Psoas muscle (tissue), 7 donors: Measurements from ENCODE around the gene RING1. TPM values are rescaled to one million over a fixed set of nuclear protein-coding genes. Genes with fewer than 3 reads are reported as not detected.

Experiments
- polyA plus RNA-seq, 3 donors: library from polyadenylated mRNA; stranded (reverse); fragments of 200-250 nt; gene quantifications; one replicate each; pipeline ENCODE4 v1.2.3, GENCODE V29; 2013
- total RNA-seq, 4 donors: library from RNA; stranded (reverse); fragmentation: NEBNext Ultra II Directional in 2 of 4; extraction: Animal tissue kit (Norgen Biotek cat#: 25700) in 2 of 4; gene quantifications; one replicate each; pipeline versions ENCODE4 v1.2.1 to v1.2.4, GENCODE V29; 2021 to 2023
- donor health status: healthy with polysubstance abuse.
- donor health status: DM: no; HTN: no; CAD: no; lungs with moderate emphysema.
- donor health status: Bipolar disorder and iron deficiency.
- donor health status: healthy.
- donor health status: DM: no; HTN: no; CAD: no.
- donor health status: DM: no; HTN: no; CAD: no.
- donor health status: DM: yes; HTN: yes; CAD: no.

RING1 gene
- total and polyA plus RNA-seq, 7 donors, result 27.9 to 39.4 (median 30.2) TPM

Other genes starting within 250 kb of the RING1 start
- 100 to 1,000 TPM in 3 of 4 donors, 10 to 100 TPM in 1; 70.0 to 135 (median 115) TPM for gene BRD2, start 239.9 kb upstream of the RING1 start, total RNA-seq
- gene BRD2, start 239.9 kb upstream of the RING1 start, polyA plus RNA-seq, result 10 to 100 TPM; 62.2 to 93.0 (median 64.4) TPM
- gene HLA-DOA, start 198.9 kb upstream of the RING1 start, total RNA-seq, result 1 to 10 TPM in 2 of 4 donors, under 1 TPM in 2; 0.48 to 1.5 (median 0.85) TPM
- under 1 TPM; 0.36 to 0.77 (median 0.58) TPM for gene HLA-DOA, start 198.9 kb upstream of the RING1 start, polyA plus RNA-seq
- 10 to 100 TPM; 13.8 to 52.6 (median 20.2) TPM for gene HLA-DPA1, start 134.9 kb upstream of the RING1 start, total RNA-seq
- gene HLA-DPA1, start 134.9 kb upstream of the RING1 start, polyA plus RNA-seq, result 10 to 100 TPM; 10.7 to 12.3 (median 10.9) TPM
- gene HLA-DPB1, start 132.5 kb upstream of the RING1 start, total RNA-seq, result 10 to 100 TPM; 11.9 to 33.2 (median 18.3) TPM
- gene HLA-DPB1, start 132.5 kb upstream of the RING1 start, polyA plus RNA-seq, result 10 to 100 TPM; 11.0 to 17.9 (median 11.1) TPM
- 1 to 10 TPM in 1 of 4 donors, under 1 TPM in 3; 0.27 to 1.3 (median 0.51) TPM for gene COL11A2, start 16.0 kb upstream of the RING1 start, total RNA-seq
- under 1 TPM; 0.35 to 0.69 (median 0.61) TPM for gene COL11A2, start 16.0 kb upstream of the RING1 start, polyA plus RNA-seq
- 10 to 100 TPM; 31.3 to 43.7 (median 36.0) TPM for gene RXRB, start 7.8 kb upstream of the RING1 start, total RNA-seq
- gene RXRB, start 7.8 kb upstream of the RING1 start, polyA plus RNA-seq, result 10 to 100 TPM; 19.2 to 45.9 (median 29.3) TPM
- 10 to 100 TPM; 17.6 to 41.4 (median 28.4) TPM for gene SLC39A7, start 7.6 kb upstream of the RING1 start, total RNA-seq
- 100 to 1,000 TPM in 1 of 3 donors, 10 to 100 TPM in 2; 44.8 to 126 (median 53.5) TPM for gene SLC39A7, start 7.6 kb upstream of the RING1 start, polyA plus RNA-seq
- gene HSD17B8, start 3.8 kb upstream of the RING1 start, total RNA-seq, result 10 to 100 TPM in 3 of 4 donors, 1 to 10 TPM in 1; 5.3 to 18.9 (median 11.9) TPM
- gene HSD17B8, start 3.8 kb upstream of the RING1 start, polyA plus RNA-seq, result 10 to 100 TPM in 2 of 3 donors, 1 to 10 TPM in 1; 9.6 to 12.3 (median 10.2) TPM
- gene VPS52, start 63.4 kb downstream of the RING1 start, total RNA-seq, result 10 to 100 TPM; 35.7 to 52.5 (median 46.8) TPM
- 10 to 100 TPM; 29.3 to 31.6 (median 30.2) TPM for gene VPS52, start 63.4 kb downstream of the RING1 start, polyA plus RNA-seq
- gene RPS18, start 63.6 kb downstream of the RING1 start, total RNA-seq, result 1,000 to 10,000 TPM; 1,108 to 1,410 (median 1,267) TPM
- 1,000 to 10,000 TPM; 1,958 to 4,446 (median 3,068) TPM for gene RPS18, start 63.6 kb downstream of the RING1 start, polyA plus RNA-seq
- 1 to 10 TPM; 1.3 to 3.6 (median 1.7) TPM for gene B3GALT4, start 68.6 kb downstream of the RING1 start, total RNA-seq
- 1 to 10 TPM; 1.7 to 3.0 (median 1.8) TPM for gene B3GALT4, start 68.6 kb downstream of the RING1 start, polyA plus RNA-seq
- gene WDR46, start 80.7 kb downstream of the RING1 start, total RNA-seq, result 10 to 100 TPM; 22.4 to 46.0 (median 34.7) TPM
- 10 to 100 TPM; 33.3 to 65.0 (median 44.4) TPM for gene WDR46, start 80.7 kb downstream of the RING1 start, polyA plus RNA-seq
- gene PFDN6, start 81.1 kb downstream of the RING1 start, total RNA-seq, result 10 to 100 TPM; 57.2 to 87.6 (median 75.7) TPM
- 100 to 1,000 TPM; 223 to 296 (median 248) TPM for gene PFDN6, start 81.1 kb downstream of the RING1 start, polyA plus RNA-seq
- 10 to 100 TPM; 44.5 to 58.3 (median 54.9) TPM for gene RGL2, start 90.4 kb downstream of the RING1 start, total RNA-seq
- gene RGL2, start 90.4 kb downstream of the RING1 start, polyA plus RNA-seq, result 10 to 100 TPM; 30.5 to 66.1 (median 51.9) TPM
- gene TAPBP, start 105.6 kb downstream of the RING1 start, total RNA-seq, result 10 to 100 TPM; 24.4 to 37.4 (median 27.1) TPM
- 10 to 100 TPM in 2 of 3 donors, 1 to 10 TPM in 1; 7.9 to 16.1 (median 10.1) TPM for gene TAPBP, start 105.6 kb downstream of the RING1 start, polyA plus RNA-seq
- gene ZBTB22, start 109.2 kb downstream of the RING1 start, total RNA-seq, result 10 to 100 TPM in 2 of 4 donors, 1 to 10 TPM in 2; 7.4 to 19.7 (median 10.1) TPM
- 1 to 10 TPM; 4.7 to 8.4 (median 5.7) TPM for gene ZBTB22, start 109.2 kb downstream of the RING1 start, polyA plus RNA-seq
- gene DAXX, start 114.5 kb downstream of the RING1 start, total RNA-seq, result 10 to 100 TPM; 22.2 to 36.4 (median 34.2) TPM
- gene DAXX, start 114.5 kb downstream of the RING1 start, polyA plus RNA-seq, result 10 to 100 TPM; 39.3 to 76.8 (median 59.7) TPM
- under 1 TPM in 3 of 4 donors, not detected in 1; 0.17 to 0.27 (median 0.25) TPM for gene KIFC1, start 183.3 kb downstream of the RING1 start, total RNA-seq
- 1 to 10 TPM in 1 of 3 donors, under 1 TPM in 2; 0.15 to 1.0 (median 0.19) TPM for gene KIFC1, start 183.3 kb downstream of the RING1 start, polyA plus RNA-seq
- 10 to 100 TPM; 40.5 to 57.5 (median 50.5) TPM for gene PHF1, start 202.5 kb downstream of the RING1 start, total RNA-seq
- gene PHF1, start 202.5 kb downstream of the RING1 start, polyA plus RNA-seq, result 10 to 100 TPM; 65.6 to 84.8 (median 78.3) TPM
- 100 to 1,000 TPM in 2 of 4 donors, 10 to 100 TPM in 2; 75.4 to 121 (median 95.6) TPM for gene CUTA, start 209.6 kb downstream of the RING1 start, total RNA-seq
- gene CUTA, start 209.6 kb downstream of the RING1 start, polyA plus RNA-seq, result 100 to 1,000 TPM in 2 of 3 donors, 10 to 100 TPM in 1; 99.9 to 126 (median 125) TPM
- 1 to 10 TPM; 1.9 to 4.3 (median 2.2) TPM for gene SYNGAP1, start 211.6 kb downstream of the RING1 start, total RNA-seq
- 1 to 10 TPM in 2 of 3 donors, under 1 TPM in 1; 0.70 to 2.2 (median 1.5) TPM for gene SYNGAP1, start 211.6 kb downstream of the RING1 start, polyA plus RNA-seq
- gene ZBTB9, start 246.1 kb downstream of the RING1 start, total RNA-seq, result 1 to 10 TPM; 2.4 to 4.9 (median 3.9) TPM
- gene ZBTB9, start 246.1 kb downstream of the RING1 start, polyA plus RNA-seq, result 1 to 10 TPM; 1.9 to 5.2 (median 3.7) TPM